ENCODE data around the gene HEMK1.
A peak's percentile ranks its signal among the peaks of the same experiment; 100 is the strongest.

Gene HEMK1

DNA sequence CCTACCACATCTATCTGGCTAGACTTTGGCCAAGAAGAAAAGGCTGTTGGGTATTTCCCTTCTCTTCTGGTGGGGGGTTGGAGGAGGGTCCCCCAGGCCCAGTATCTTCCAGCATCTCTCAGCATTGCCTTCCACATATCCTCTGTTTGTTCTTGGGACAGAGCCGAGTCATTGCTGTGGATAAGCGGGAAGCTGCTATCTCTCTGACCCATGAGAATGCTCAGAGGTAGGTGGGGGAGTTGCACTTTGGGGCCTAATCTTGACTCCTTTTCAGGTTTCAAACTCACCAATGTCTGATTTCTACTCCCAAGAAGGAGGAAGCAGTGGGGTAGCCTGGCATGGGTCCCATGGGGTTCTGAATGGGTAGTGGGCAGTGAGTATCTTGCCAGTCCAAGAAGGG lies 8.0 kb downstream of the HEMK1 start:
- DNase-seq, result no peak

DNA sequence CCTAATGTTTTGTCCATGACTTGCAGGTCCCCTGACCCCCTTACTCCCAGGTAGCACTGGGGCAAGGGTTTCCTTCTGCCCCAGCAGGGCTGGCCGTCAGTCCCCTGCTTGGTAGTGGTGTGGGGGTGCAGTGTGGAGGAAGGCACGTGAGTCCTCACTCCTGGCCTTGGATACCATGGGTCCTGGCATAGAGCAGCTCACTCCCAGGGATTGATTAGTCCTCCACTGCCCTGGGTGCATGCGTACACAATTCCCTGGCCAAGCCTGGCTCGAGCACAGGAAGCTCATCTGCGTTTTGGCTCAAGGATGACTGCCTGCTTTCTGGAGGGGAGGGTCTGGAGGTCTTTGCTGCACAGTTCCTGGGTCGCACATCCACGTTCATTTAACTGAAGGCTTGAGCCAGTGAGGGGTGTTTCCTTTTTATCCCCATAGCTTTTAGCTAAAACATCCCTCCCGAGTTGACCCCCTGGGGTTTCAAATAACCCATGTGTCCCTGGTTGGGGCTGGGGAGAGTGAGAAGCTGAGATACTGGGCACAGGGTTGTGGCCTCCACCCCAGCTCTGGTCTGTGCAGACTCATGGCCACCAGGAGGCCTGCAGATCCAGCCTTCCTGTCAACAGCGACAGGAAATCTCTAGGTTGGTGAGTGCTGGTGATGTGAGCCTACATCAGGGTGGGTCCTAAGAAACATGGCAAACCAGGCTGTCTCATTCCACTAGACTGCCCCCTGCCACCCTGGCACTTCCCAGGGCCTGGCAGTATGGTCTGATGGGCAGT lies 11.5 kb downstream of the HEMK1 start:
- DNase-seq, result no peak

DNA sequence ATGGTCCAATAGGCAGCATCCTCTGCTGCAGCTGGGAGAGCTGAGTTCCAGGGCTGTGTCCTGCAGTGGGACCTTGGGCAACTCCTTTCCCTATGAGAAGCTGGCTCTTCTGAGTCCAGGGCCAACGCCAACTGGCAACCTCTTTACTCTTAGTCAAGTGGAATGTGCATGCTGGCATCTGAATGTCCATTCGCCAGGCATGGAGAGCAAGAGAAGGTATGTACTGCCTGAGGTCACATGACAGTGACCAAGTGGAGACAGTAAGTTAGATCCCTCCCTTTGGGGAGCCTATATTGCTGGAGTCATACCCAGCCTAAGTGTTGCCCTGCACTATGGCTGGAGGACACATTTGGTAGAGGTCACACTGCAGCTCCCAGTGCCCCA lies 12.1 kb downstream of the HEMK1 start:
- no peak for DNase-seq

DNA sequence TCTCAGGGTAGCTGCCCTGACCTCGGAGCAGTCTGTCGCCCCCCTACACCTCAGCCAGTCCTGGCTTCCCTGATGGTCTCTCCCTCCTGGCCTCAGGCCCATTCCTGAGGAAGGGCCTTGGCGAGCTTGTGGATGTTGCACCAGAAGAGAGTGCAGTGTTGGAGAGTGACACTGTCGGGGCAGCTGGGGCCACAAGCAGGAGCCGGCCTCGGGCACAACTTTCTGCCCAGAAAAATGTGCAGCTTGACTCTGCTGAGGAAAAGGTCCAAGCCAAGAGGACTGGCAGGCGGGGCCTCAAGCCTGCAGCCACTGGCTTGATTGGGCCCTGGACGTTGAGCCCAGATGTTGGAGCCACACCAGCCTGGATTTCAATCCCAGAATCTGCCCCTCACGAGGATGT lies 12.8 kb downstream of the HEMK1 start:
- no peak for DNase-seq

DNA sequence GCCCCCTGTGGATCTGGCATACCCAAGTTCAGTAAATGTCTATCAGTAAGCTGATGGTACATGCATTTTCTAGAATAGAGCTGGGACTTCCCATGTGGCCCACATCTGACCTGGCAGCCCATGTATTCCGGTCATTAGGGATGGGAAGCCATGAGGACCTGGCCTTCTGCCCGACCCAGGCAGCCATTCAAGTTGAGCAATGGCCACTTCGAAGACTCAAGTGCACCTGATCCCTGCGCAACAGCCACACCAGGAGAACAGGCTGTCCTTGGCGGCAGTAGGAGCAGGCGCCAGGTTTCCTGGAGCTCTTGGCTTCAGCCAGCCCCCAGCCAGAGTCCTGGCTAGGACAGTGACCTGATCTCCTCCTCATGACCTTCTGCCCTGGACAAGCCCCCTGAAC lies 14.6 kb downstream of the HEMK1 start:
- no peak for DNase-seq

DNA sequence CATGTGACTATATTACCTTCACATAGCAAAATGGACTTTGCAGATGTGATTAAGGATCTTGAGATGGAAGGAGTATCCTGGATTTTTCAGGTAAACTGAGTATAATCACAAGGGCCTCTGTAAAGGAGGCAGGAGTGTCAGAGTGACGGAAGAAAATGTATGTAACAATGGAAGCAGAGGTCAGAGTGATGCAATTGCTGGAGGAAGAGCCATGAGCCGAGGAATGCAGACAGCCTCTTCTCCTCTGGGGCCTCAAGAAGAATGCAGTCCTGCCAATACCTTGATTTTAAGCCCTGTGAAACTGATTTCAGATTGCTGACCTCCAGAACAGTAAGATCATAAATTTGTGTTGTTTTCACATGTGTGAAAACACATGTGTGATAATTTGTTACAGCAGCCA lies 15.1 kb downstream of the HEMK1 start:
- no peak for DNase-seq

DNA sequence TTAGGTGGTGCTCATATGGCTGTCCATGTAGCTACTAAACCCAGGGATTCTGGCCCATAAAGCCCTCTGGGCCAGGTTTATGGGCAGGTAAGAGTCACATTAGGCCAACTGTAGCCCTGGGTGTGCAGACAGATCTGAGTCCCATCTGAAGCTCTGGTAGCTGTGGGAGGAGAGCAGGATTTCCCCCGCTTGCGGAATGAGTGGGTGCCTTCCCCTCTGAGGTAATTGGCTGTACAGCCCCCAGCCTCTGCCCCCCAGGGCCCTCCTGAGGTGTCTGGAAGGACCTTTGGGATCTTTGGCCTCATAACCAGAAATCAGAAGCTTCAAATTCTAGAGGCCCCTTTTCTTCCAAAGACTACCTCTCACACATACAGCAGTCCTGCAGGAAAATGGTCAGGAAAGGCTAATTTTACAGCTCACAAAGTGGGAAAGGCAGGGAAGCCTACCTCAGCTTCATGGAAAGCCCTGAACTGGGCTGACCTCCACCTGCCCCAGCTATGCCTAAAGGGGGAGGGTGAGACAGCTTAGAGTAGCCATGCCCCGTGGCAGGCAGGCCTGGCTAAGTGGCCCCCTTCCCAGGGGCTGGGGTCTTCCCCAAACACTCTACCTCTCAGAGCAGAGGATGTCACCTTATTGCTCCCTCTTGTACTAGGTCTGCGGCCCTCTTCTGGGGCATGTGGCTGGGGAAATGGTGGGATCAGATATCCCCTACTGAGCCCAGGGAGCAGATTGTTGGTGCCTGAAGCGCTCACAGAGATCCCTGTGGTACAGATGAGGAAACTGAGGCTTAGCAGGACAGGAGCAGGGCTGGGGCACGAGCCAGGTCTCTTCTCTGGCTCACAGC lies 16.8 kb downstream of the HEMK1 start:
- no peak for DNase-seq

DNA sequence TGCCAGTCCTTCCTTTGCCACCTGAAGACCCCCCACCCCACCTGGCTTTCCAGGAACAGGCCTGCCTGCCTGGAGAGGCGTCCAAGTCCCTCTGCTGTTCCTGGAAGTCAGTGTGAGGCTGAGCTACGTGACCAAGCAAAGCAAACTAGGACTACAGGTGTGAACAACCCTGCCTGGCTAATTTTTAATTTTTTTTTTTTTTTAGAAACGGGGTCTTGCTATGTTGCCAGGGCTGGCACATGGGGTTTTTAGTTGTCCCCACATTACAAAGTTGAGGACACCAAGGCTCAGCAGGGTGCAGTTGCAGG lies 17.4 kb downstream of the HEMK1 start:
- no peak for DNase-seq

DNA sequence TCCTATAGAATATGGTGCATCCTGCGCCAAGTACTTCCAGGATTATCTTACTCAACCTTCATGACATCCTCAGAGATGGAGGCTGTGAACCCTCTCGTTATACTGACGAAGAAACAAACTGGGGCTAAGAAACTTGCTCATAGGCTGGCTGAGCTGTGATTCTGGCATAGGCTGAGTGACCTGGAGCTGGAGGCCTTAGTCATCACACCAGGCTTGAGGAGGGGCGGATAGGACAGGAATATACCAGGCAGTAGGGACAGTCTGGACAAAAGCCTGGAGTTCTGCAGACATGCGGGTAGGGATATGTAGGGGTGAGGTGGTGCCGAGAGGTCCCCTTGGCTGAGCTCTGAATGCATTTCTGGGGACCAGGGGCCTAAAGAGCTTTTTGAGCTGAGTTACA lies 18.1 kb downstream of the HEMK1 start:
- no peak for DNase-seq

DNA sequence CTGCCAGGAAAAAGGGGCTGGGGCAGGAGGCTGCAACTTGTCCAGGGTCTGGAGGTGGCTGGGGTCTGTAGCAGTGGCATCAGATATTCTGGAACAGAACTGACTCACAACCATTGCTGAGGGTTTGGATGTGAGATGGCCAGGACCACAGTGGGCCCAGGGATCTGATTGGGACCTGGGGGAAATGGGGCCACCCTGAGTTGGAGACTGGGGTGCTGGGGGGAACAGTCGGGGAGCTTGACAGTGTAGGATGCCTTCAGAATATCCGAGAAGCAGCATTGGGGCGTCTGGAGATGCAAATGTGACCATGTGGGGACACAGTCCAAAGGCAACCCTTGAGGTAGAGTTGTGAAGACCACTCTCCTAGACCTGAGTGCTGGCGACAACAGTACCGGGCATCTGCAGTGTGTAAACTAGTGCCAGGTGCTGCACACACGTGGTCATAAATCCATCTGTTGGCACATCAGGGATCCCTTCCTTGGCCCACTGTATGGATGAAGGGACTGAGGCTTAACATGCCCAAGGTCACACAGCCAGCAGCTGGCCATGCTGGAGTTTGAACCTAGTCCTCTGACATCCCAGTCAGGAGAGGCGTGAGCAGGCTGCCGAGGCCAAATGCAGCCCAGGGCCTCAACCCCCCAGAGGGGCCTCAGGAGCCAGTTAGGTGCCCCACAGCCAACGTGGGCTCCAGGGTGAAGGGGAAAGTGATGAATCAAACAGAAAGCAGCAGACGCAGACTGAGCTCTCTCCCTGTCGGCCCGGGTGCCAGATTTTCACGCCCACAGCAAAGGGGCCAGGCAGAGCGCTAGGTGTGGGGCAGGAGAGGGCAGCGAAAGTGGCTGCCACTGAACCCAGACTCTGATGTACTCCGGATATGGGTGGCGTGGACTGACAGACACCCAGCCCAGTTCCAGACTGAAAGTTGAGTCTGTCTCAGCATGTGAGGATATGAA lies 18.8 kb downstream of the HEMK1 start:
- DNase-seq, result no peak

DNA sequence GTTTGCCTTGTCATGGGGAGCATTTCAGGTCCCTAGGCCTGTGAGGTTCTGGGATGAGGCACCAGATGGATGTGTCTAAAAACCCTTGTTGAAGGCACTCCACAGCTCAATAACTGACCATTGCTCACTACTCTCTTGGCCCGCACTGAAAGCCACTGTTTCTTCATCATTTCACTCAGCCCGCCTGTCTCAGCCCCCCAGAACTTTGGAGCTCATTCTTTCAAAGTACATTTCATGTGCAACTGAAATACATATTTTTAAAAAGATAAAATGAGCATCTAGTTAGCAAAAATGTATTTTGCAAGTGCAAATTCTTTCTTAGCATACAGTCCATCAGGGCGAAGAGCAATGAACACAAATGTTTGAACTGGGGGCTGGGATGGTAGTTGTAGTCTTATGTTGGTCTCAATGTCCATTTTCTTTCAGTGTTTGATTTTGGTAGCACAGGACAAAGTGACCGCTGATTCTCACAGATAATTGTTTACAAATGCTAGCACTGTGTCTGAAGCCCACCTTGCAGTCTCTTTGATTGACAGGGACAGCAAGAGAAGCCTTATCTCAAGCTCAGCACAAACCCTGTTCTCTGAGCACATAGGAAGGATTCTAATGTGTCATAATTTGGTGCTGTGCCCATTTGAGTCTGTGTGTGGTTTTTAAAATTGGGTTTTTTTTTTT lies 19.6 kb downstream of the HEMK1 start:
- DNase-seq, result no peak

DNA sequence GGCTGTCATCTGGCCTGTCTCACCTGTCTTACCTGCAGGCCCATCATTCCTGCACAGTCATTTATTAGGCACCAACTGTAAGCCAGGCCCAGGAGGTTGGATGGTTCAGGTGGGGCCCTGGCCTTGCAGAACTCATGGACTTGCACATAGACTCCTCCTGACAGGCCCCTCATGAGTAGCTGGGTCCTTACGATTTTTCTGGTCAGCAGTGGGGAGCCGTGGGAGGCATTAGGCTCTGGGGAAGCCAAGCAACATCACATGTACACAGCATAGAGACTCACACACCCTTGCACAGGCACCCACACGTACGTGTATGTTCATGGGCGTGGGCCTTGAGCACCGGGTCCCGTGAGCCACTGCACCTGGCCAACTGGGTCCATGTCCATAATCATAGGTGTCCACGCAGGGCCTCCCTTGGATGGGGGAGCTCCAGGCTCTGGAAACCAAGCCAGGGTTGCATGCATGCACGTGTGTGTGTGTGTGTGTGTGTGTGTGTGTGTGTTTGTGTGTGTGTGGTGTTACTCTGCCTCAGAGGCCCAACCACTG lies 21.9 kb downstream of the HEMK1 start:
- DNase-seq, result no peak

DNA sequence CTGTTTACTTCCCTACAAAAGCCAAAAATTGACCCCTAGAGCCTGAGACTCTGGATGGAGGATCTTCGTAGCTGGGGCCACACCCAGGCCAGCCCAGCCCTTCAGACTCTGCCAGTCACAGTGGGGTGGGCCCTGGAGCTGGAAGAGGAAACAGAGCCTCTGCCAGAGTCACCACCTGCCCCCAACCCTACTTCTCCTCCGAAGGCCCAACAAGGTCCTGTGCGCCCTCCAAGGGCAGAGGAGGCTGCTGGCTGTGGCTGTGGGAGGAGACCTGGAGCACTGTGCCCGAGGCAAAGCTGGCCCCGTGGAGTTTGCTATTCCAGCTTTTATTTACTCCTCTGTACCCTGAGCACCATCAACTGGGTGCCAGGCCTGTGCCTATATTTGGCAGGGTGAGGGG lies 23.2 kb downstream of the HEMK1 start:
- no peak for DNase-seq

DNA sequence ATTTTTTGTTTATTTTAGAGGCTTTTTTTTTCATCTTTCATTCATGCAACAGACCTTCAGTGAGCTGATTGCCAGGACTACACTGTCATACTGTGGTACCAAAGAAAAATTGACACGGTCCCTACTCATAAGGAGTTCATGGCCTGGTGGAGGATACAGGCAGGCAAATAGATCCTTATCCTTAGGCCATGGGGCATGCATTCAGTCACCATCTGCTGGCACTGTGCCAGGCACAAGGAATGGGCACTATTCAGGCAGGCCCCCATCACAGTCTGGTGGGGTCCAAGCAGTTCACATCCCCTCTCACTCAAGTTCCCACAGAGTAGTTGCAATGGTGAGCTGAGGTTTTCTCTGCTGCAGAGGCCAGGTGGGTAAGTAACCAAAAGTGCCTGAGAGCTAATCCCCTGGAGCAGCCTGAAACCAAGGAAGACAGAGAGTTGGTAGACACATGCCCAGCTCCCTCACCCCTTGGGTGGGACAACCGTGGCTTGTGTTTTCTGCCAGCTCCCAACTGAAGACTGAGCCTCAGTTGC lies 25.0 kb downstream of the HEMK1 start:
- no peak for DNase-seq

DNA sequence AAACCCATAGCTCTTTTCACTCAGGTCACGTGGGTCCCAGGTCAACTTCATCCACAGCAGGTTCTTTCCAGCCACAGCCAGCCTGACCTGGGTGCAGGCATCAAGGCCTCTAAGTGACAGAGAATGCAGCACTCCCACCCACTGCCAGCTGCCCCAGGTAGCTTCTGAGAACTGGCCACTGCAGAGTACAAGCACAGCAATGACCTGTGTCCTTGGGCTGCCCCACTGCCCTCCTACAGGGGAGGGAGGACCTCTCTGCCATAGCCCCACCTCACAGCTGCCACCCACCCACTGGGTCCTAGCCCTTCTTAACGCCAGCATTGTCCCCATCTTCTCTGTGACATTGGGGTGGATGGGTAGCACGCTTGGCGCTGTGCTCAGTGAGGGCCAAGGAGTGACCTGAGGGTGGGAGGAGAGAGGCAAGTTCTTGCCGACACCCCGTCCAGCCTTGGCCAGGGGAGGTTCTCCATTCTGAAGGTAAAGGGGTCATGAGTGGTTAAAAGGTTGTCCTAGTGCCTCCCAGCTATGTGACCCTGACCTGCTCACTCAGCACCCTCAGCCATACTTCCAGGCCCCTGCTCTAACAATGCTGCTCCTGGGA lies 29.9 kb downstream of the HEMK1 start:
- no peak for DNase-seq

DNA sequence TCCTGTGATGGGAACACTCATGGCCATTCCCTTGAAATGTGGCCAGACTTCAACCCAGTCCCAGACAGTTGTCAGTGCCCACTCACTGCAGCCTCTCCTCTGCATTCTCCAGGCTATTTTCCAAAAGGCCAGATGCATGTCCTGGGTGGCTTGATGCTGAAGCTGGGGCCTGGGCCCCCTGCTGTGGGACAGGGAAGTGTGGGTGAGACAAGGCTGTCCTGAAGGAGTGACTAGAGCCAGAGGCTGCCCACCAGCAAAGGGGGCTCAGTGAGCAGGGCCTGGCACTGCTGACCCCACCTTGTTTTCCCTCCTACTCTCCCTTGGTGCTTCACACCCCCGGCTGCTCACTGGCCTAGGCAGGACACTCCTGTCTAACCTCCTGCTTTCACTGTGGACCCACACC lies 30.4 kb downstream of the HEMK1 start:
- no peak for DNase-seq

DNA sequence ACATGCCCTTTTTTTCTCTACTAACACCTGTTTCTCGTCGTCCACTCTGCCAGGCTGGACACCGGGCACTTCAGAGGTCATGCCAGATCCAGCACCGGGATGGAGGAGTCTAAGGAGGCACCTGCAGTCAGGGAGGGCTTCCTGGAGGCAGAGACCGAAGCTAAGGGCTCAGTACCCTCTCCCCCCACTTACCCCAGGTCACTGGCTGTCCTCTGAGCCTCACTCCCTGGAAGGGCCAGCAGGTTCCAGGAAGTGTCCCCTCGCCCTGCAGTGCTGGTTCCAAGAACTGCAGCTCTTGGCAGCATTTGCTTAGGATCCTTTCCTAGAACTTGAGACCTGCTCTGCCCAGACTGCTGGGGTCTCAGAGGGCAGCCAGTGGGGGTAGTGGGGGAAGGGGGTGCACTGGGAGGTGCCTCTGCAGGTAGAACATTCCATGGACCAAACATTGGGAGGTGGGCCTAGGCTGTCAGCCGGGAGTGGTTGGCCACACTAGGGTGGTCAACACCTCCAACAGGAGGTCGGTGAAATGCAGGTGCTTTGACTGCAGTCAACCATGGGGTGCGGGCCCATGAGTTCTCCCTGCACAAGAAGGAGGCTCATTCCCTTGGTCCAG lies 30.9 kb downstream of the HEMK1 start:
- DNase-seq, result no peak

DNA sequence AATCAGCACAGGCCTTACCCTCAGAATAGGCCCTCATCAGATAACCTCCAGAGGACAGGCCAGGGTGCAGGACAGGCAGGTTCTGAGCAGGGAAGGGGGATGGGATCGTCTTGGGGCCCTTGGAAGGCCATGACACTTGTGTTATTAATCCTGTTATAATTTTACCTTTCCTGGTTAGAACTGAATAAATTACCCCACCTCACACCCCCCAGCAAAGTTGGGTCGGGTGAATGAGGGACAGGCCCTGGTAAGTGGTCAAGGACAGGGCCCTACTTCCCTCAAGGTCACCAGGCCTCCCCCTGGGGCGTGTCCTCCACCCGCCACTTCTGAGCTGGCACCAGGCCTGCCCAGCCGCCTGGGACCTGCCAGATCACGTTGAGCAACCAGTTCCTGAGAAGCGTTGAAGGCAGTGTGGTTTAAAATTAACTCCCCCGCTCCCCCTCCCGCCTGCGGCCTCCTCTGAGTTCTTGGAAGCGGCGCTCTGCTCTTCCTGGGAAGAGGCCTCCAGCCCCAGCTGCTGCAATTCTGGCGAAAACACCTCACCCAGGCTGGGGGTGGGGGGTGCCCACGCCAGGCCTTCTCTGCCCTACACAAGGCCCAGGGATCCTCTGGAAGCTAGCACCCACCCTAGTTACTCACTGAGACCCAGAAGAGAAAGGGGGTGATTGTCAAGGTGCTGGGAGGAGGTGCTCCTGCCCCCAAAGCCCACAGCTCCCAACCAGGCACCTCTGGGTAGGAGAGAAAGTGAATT lies 31.7 kb downstream of the HEMK1 start:
- DNase-seq, result peak; percentile 64 to 89

DNA sequence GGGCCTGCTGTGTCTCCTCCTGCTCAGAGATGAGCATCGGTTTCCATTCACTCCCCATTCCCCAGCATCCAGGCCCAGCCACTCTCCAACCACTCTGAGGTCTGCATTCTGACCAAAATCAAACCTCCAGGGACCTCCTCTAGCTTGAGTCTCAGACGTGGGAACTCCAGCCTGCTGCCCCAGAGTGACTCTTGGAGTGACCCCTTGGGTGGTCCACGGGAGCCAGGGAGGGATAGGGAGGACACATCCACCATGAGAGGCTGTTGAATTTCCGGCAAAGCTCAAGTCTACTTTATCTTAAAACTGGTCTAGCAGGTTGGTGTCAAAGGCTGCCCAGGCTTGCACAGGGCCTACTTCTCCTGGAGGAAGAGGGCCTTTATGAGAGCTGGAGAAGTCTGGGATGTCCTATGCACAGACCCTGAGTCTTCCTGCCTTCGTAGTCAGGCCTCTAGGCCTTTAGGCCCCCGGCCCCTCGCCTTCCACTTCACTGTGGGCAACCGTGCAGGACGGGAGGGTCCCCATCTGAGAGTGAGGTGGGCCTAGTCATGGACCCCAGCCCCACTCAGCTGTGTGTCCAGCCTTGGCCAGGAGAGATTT lies 33.4 kb downstream of the HEMK1 start:
- no peak for DNase-seq

Measured in NCI-H446 (cell line).